HG02852 (cell line): ENCODE results near the gene RABEP2.

Experiments
- ATAC-seq: cut with Tn5 transposase; IDR thresholded peaks from one replicate; pipeline ENCODE4 v1.9.1; 2021; ENCODE audit warnings: mild to moderate bottlenecking, moderate library complexity; ENCODE audit not compliant: unreplicated experiment

The RABEP2 gene

DNA sequence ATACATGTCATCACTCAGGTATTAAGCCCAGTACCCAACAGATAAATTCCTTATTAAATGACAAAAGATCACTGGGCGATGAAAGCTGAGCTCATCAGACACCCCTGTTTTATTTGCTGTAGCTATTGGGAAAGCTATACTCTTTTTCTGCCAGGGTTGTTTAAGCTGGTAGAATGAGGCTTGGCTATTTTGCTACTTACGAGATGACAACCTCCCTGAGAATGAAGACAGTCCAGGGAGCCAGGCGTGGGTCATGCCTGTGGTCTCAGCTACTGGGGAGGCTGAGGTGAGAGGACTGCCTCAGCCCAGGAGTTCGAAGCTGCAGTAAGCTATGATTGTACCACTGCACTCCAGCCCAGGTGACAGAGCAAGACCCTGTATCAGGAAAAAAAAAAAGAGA, 65.7 kb downstream of the RABEP2 start:
- no peak for ATAC-seq

DNA sequence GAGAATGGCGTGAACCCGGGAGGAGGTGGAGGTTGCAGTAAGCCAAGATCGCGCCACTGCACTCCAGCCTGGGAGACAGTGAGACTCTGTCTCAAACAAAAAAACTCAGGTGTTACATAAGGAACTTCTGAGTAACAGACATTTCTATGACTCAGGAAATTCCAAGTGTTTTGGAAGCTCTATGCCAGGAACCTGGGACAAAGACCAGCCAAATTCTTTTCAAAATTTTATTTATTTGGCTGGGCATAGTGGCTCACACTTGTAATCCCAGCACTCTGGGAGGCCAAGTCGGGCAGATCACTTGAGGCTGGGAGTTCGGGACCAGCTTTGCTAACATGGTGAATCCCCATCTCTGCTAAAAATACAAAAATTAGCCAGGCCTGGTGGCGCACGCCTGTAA, 66.6 kb downstream of the RABEP2 start:
- ATAC-seq, result no peak
